ENCODE results near the gene DDN.

The DDN gene

GRCh38 chr12:48970702-48971334 lies 28.4 kb downstream of the DDN start:
- H3K4me3 ChIP-seq (ENCODE audit: low read length), result no peak overlapping the region
- TF ChIP-seq, protein P1, sequence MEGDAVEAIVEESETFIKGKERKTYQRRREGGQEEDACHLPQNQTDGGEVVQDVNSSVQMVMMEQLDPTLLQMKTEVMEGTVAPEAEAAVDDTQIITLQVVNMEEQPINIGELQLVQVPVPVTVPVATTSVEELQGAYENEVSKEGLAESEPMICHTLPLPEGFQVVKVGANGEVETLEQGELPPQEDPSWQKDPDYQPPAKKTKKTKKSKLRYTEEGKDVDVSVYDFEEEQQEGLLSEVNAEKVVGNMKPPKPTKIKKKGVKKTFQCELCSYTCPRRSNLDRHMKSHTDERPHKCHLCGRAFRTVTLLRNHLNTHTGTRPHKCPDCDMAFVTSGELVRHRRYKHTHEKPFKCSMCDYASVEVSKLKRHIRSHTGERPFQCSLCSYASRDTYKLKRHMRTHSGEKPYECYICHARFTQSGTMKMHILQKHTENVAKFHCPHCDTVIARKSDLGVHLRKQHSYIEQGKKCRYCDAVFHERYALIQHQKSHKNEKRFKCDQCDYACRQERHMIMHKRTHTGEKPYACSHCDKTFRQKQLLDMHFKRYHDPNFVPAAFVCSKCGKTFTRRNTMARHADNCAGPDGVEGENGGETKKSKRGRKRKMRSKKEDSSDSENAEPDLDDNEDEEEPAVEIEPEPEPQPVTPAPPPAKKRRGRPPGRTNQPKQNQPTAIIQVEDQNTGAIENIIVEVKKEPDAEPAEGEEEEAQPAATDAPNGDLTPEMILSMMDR (conservative IDR thresholded peaks at IDR 0.05; ENCODE audit: low read depth, low read length), result no peak
- no peak for DNase-seq (ENCODE audit: low read depth)

DNA sequence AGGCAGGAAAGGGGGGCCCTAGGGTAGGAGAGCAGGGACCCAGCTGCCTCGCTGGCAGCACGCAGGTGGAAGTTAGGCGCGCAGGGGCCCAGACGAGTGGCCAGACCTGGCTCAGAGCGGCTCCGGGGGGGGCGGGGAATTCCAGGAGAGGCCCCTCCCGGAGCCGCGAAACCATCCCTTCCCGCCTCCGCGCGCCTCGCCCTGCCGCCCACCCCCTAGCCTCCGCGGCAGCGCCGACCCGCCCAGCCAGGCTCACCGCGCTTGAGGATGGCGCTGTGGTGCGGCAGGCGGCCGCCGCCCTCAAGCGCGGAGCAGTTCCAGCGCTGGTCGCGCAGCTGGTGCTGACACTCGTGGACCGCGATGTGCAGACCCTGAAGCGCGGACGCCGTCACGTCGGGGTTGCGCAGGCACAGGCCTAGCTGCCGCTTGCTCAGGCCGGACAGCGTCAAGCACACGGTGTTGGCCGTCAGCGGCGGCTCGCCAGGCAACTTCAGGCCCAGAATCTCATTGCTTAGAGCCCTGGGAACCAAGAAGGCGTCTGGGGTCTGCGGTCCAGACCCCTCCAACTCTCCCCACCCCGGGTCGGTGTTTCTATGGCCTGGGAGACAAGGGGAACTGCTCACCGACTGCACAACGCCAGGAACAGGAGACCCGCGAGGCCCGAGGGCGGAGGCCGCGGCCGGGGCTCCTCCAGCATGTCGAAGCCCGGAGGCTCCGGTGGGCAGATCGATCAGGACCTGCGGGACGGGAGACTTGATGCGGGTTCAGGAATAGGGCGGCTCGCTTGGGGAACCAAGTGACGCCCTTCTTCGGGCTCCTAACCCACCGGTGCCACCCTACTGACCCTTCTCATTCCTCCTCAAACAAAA lies 29.1 kb downstream of the DDN start:
- DNase-seq (ENCODE audit: low read depth), result no peak
- TF ChIP-seq, protein P1 (conservative IDR thresholded peaks at IDR 0.05; ENCODE audit: low read depth, low read length), result no peak
- H3K4me3 ChIP-seq (ENCODE audit: low read length), result no peak overlapping the region

DNA sequence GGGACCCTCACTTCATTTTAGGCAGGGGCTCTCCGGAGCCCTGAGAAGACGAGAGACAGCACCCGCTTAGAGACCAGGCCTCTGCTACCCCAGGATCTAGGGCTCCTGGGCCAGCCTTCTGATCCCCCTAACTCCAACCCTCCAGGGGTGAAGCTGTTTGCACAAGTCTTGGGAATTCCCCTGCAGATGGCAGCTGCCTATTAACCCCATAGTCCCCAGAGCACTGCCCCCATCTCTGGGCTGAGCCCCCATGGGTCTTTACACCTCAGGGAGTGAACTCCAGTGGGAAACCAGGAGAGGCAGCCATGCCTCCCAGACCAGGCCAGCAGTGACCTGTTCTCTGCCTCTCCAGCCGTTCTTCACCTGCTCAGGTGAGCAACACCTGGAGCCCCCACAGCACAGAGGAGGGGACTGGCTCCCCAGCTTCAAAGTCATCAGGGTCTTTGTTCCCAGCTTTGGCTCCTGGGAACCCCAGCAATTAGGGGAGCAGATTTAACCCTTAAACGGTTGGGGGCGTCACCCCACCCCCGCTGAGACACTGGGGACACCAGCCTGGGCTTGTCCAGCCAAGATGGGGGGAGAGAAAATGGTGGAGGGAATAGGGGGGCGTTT lies 29.9 kb downstream of the DDN start:
- DNase-seq (ENCODE audit: low read depth), result no peak
- TF ChIP-seq, protein P1 (conservative IDR thresholded peaks at IDR 0.05; ENCODE audit: low read depth, low read length), result no peak
- no peak overlapping the region for H3K4me3 ChIP-seq (ENCODE audit: low read length)

GRCh38 chr12:48968467-48968866 lies 30.7 kb downstream of the DDN start:
- no peak for DNase-seq (ENCODE audit: low read depth)
- TF ChIP-seq, protein P1 (conservative IDR thresholded peaks at IDR 0.05; ENCODE audit: low read depth, low read length), result no peak
- H3K4me3 ChIP-seq (ENCODE audit: low read length), result no peak overlapping the region

DNA sequence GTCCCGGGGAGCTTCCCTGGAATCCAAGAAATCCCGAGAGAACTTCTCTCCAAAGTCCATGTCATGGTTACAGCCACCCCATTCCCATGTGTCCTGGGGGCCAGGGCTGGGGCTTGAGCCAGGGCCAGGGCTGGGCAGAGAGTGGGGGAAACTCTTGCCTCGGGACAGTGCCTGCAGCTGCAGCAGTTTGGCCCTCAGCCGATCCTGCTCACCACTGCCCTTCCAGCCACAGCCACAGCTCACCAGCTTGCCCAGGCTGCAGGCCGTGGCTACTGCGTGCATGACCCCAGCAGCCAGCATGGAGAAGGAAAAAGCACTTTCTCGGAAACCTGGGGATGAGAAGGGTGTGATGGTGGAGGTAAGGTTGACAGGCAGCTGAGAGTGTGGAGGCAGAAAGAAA lies 31.2 kb downstream of the DDN start:
- DNase-seq (ENCODE audit: low read depth), result no peak
- H3K4me3 ChIP-seq (ENCODE audit: low read length), result no peak overlapping the region
- TF ChIP-seq, protein P1 (conservative IDR thresholded peaks at IDR 0.05; ENCODE audit: low read depth, low read length), result no peak

- TF ChIP-seq, protein P1 (conservative IDR thresholded peaks at IDR 0.05; ENCODE audit: low read depth, low read length), result no peak
- no peak overlapping the region for H3K4me3 ChIP-seq (ENCODE audit: low read length)
Observed at GRCh38 chr12:48966177-48966895, 32.8 kb downstream of the DDN start.

More at GRCh38 chr12:48966177-48966895, 32.8 kb downstream of the DDN start:
- no peak for DNase-seq (ENCODE audit: low read depth)
